ENCODE data around the gene TWF2.

The TWF2 gene

DNA sequence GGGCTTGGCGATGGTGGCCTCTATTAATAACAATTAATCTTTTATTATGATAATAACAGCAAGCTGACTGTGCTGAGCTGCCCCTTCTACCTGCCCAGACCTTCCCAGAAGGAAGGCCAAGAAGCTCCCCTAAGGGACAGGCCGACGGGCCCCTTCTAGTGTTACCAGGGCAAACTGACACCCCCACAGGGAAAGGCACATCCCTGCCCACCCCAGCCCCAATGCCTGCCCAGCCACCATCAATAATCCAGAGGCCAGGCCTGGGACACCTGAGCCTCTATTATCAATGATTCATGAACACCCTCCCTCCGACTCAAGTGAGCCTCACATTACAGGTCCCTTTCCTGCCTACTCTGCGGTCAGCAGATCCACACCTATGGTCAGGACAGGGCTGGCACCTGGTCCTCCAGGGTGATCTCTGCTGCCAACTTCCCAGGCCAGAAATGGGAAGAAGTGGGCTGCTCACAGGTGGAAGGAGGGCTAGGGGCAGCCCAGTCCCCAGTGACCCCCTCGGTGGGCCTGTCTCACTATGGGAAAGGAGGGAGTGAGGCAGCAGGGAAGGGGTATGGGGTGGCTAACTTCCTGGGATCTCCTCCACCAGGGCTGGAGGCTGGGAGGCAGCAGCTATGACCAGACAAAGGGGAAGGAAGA, 1.8 kb downstream of the TWF2 start:
- DNase-seq = no peak

DNA sequence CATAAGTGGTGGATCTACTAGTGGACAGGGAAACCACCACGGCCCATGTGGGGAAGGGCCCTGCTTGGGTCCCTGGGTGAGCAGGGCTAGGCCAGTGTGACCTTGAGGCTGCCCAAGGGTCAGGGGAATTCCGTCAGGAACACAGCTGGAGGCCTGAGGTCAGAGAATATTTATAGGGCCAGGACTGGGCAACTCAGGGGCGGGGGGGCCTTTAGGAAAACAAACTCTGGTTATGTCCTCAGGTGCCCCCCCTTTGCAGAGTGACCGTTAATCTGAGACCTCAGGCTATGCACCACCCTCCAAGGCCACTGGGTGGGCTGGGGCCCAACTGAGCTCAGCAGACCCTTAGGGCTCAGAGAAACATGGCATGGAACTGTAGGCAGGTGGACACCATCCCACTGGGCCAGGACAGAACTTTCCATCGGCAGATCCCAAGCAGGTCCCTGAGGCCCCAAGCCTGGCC, 2.5 kb downstream of the TWF2 start:
- no peak for DNase-seq

DNA sequence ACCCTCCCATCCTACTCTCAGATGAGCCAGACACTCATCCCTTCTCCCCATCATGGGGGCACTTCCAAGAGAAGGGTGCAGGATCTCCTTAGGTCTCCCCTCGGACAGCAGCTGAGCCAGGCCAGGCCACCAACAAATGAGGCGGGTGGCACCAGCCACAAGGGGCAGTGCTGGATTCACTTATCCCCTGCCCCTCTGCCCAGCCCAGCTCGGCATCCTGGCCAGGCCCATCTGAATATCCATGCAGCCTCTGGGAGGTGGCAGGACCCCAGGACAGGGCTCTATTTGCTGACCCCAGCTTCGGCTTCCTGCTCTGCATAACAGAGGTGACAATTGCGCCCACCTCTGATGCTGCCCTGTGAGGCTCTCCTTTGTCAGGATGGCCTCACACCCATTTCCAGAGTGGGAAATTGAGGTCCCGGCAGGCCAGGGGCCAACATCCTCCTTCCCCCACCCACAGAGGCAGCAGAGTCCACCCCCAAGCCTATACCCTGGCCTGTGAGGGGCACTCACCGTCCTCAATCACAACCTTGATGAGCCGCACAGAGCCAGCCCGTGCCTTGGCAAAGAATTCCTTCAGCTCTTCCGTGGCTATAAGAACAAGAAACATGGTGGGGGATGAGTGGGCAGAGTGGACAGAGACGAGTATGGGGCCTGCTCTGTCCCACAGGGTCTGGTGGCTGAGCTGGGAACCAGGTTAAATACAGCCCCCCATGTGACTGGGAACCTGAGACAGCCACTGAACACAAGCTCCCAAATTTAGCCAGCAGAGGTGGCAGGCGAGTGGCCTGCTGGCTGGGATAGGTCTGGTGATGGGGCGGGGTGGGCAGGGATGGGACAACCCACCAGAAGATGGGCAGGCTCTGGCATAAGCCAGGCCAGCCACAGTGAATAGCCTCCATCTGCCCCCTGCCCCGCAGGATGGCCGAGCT, 4.2 kb downstream of the TWF2 start:
- no peak for DNase-seq

DNA sequence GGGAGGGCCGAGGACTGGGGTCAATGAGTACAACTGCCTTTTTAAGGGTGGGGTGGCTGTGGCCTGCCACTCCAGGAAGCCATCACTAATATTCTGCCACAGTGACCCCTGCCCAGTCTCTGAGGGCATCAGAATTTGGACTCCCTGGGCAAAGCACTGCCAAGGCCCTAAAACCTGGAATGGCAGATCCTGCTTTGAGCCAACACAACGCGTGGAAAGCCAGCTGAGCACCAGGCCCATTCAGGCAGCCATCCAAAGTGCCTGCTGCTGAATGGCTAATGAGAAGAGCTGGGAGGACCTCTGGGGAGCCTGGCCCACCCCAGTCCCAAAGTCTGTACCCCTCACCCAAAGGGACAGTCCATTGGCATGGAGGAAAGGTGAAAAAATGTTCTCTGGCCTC, 5.0 kb downstream of the TWF2 start:
- DNase-seq = no peak

DNA sequence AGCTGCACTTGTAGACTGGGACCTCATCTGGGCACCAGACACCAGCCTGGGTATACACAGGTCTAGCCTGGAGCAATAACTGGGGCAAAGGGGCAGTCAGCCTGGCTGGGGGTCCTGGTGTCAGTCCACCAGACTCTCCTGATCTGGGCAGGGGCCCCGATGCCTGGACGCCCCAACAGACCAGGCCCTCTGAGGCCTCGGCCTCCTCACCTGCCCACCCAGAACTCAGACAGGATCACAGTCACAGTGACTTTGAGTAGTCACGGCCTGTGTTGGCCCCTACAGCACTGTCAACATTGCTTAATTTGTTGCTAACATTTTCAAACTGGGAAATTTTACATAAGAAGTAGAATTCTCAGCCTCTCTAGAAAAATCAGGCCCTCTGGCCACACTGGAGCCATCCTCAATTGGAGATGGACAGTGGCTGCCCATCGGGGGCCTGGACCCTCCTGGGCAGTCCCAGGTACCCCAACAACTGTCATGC, 5.8 kb downstream of the TWF2 start:
- DNase-seq = no peak

DNA sequence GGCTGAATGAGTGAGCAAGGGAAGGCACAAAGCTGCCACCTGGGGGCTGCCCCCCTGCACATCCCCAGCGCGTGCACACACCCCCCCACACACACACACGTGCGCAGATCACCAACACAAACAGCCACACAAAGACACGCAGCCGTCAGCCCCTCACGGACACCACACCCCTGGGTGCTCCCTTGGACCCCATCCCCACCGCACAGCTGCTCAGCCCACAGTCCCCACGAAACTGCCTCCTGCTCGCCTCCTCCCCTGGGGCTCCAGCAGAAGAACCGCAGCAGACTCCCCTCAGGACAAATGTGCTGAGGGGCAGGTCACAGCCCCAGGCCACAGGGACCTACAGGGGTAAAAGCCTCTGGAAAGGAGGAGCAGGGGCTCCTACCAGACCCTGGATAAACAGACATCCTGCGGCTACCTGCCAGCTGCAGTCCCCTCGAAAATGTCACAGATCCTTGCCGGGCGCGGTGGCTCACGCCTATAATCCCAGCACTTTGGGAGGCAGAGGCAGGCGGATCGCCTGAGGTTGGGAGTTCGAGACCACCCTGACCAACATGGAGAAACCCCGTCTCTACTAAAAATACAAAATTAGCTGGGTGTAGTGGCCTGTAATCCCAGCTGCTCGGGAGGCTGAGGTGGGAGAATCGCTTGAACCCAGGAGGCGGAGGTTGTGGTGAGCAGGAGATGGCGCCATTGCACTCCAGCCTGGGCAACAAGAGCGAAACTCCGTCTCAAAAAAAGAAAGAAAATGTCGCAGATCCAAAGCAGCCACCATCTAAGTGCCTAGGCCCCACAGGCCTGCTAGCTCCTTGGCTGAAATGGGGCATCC, 6.5 kb downstream of the TWF2 start:
- no peak for DNase-seq

DNA sequence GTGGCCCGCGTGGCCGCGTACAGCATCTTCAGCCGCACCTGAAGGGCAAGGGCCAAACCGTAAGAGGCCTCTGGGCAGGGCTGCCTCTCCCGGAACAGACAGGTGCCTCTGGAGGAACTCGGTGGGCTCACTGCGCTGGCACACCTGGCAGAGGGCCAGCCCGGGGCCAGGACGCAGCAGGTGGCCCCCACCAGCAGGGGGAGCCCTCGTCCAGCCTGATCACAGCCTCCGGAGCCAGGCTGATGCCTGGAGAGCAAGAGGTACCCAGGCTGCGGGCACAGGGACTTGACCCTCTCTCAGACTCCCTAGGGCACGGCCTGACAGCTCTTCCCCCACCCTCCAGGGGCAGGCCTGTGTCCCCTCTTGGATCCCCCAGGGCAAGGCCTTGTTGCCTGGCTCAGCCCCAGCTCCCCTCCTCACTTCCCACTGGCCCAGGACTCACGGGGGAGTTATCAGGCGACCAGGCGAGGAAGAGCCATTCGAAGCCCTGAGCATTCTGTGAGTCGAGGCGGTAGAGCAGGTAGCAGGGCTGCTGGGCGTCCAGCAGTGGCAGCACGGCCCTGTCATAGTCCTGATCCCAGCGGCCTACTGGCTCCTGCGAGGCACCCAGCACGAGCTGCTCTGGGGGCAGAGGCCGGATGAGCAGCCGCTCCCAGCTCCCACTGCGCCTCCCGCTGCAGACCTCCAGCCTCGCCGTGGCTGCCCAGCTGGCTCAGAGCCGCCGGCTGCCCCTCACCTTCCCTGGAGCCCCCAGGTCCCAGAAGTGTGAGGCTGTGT, 7.3 kb downstream of the TWF2 start:
- peak; percentile 43 for DNase-seq

DNA sequence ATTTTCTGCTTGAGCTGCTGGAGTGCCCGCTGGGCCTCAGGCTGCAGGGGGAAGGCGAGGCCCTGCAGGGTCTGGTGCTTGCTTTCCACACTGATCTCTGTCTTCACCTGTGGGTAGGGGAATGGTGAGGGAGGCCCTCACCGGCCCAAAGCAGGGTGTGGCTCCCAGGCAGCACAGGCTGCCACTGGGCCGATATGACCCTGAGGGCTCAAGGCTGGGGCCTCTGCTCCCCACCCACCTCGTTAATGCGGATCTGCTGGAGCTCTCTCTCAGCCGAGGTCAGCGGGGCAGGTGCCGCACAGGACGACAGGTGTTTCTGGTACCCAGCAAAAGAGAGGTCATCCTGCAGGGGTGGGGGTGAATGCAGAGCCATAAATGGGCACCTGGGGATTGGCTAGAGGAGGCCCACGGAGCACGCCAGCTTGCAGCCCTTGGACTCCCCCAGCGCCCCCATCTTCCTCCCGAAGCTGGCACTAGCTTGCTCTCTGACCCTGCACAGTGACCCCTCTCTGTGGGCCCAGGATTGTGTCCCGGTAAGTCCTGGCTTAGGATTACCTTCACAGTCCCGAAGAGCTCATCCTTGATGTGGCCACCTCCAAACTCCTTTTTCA, 8.0 kb downstream of the TWF2 start:
- no peak for DNase-seq

DNA sequence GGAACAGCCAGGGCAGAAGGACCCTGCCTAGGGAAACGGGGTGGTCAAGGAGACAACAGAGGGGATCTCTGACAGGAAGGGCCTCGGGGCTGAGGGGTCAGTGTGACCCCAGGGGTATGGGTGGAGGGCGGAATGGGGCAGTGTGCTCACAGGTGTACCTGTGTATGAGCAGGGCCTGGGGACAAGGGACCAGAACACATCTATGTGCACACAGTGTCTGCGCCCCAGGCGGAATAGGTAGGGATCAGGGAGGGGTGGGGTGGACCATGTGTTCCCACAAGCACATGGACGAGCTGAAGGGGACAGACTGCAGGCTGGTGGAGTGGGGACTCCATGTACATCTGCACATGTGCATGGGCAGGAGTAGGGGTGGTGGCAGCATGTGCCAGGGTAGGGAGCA, 8.5 kb downstream of the TWF2 start:
- DNase-seq = no peak

DNA sequence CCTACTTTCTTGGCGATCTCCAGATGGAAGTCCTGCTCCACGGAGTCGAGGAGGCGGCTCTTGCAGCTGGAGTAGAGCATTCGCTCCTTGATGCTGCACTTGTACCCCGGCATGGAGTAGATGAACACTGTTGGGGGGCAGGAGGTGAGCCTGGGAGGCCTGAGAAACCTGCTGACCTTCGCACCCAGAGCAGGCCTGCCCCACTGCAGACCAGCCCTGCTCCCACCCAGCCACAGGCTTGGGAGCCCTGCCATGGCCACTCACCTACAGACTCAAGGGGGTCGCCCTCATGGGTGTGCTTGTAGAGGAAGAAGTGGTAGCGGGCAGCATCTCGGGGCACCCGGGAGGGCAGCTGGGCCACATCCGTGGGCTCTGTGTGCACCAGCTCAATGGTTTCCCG, 9.3 kb downstream of the TWF2 start:
- DNase-seq = no peak

DNA sequence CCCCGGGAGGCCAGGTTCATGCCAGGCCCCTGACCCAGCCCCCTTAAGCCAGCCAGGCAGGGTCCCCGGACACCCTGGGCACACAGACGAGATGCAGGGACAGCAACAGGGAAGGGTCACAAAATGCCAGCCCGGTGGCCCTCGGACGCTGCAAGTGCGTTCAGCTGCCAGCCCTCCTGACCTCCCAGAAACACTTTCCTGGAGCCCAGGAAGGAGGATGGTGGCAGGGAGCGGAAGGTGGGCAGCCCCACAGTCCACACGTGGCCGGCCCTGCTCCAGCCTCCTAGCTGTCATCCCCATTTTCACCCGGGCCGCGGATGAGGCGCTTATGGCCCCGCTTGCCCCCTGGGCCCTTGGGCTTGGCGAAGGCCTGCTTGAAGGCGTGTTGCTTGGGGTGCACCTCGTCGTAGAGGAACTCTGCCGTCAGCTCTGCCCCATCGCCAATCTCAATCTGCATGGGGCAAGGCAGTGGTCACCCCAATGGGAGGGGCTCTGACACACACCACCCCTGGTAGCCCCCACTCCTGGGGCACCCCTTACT, 10.1 kb downstream of the TWF2 start:
- no peak for DNase-seq

DNA sequence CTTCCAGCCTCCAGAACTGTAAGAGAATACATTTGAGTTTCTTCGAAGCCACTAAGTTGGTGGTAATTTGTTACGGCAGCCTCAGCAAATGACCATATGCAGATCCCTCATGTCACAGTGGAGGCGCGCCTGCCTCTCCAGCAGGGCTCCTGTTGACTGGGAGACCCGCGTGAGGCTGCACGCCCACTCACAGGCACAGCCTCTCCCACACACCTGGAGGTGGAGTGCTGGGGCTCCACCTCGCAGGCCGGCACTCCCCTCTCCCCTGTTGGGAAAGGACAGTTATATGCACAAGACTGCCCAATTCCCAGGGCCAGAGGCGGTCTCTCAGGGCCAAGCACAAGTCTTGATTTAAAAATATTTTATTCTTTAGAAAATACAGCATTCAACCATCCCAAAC, 10.7 kb downstream of the TWF2 start:
- no peak for DNase-seq

DNA sequence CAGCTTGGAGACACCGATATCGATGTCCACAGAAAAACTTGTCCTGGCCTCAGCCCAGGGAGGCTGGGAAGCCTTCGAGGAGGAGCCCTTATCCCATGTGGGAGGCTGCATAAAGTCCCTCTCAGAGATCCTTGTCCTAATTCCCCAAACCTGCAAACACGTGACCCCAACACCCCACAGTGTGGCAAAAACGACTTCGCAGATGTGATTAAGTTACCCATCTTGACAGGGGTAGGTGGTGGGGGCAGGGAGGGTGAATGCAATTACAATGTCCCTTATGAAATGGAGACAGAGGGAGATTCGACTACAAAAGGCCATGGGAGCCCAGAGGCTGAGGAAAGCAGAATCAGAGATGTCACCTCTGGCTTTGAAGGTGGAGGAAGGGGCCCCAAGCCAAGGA, 11.2 kb downstream of the TWF2 start:
- no peak for DNase-seq

DNA sequence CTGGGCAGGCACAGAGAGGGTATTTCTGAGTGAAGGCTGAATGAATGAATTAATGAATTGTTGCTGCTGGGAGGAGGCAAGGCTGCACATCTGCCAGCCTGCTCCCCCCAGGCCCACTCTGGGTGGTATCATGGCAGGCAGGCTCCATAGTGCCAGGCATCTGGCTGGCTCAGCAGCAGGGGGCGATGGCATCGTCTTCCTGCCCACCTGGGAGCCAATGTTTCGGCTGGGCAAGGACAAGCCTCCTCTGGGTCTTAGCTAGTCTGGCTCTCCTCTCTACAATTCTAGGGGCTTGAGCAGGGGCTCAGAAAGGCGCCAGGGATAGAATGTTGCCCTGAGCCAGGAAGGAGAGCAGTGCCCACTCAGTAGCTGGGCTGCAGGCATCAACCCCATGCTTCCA, 11.8 kb downstream of the TWF2 start:
- no peak for DNase-seq

DNA sequence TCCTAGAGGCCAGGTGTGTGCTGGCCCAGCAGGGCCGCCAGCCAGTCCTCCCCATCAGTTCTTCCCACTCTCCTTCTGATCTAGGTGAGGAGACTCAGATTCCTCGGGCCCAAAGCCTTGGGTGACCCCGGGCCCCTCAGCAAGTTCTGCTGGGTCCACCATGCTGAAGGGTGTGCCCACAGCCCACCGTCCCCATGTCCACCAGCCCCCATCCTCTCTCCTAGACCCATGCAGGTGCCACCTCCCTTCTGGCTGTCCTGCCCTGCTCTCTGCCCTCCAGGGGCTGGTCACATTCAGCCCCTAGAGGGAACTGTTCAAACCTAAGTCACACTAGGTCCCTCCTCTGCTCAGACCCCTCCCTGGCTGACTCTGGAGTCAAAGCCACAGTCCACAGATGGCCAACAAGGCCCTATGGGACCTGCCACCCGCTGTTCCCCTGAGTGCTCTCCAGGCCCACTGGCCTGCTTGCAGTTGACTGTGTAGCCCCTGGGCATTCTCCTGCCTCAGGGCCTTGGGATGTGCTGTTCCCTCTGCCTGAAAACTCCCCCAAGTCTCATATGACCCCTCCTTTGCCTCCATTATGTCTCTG, 12.6 kb downstream of the TWF2 start:
- no peak for DNase-seq

DNA sequence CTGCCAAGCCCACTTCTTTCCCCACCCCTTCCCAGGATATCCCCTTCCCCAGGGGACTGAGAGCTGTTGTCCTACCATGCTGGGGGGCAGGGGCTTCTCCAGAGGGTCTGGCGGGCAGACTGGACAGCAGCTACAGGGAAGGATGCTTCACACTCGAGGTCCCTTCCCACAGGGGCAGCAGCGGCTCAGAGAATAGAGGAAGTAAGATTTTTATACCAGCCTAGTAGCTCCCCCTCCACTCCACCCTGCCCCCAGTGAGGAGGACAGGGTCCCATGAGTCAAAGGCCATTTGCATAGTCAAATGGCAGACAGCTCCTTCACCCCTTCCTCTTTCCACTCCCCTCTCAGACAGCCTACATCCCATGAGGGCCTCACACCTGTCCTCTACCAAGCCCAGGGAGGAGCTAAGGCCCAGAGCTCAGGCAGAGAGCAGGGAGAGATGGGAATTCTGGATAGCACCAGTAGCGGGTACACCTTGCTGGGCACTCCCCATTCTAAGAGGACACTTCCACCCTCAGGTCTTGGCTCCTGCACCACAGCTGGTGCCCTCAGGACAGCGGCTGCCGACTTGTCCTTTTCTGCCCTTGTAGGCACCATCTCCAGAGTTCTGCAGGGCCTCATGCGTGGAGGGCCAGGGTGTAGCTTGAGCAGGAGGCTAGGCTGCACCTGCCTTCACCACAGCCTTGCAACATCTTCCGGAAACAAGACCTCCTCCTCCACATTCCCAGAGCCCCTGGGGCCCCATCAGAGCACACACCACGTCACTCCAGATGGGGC, 13.3 kb downstream of the TWF2 start, which contains the start of gene TLR9:
Gene TLR9 (minus strand): TSS at position 194 of the 777 bp plus-strand sequence. CDS start 116 bp downstream, at position 78.
- no peak for DNase-seq

DNA sequence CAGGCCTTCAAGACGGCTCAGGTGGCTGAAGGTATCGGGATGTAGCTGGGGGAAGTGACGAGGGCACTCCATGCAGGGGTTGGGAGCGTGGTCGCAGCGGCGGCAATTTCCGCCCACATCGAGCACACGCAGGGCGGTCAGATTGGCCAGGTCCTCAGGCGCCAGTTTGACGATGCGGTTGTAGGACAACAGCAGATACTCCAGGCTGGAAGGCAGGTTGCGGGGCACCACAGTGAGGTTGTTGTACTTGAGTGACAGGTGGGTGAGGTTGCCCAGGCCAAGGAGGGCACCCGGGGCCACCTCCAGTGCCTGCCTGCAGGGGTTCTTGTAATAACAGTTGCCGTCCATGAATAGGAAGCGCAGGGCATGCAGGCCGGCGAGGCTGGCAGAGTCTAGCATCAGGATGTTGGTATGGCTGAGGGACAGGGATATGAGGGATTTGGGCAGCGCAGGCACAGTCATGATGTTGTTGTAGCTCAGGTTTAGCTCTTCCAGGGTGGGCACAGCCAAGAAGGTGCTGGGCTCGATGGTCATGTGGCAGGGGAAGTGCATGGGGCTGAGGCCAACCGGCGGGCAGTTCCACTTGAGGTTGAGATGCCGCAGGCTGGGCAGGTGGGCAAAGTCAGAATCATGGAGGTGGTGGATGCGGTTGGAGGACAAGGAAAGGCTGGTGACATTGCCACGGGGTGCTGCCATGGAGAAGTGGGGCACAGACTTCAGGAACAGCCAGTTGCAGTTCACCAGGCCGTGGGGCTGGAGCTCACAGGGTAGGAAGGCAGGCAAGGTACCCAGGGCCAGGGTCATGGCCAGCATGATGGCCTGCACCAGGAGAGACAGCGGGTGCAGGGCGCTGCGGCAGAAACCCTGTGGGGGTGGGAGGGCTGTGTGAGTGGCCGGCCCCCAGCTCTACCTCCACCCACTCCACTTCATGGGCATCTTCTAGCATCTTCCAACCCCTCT, 15.2 kb downstream of the TWF2 start:
- DNase-seq = no peak

DNA sequence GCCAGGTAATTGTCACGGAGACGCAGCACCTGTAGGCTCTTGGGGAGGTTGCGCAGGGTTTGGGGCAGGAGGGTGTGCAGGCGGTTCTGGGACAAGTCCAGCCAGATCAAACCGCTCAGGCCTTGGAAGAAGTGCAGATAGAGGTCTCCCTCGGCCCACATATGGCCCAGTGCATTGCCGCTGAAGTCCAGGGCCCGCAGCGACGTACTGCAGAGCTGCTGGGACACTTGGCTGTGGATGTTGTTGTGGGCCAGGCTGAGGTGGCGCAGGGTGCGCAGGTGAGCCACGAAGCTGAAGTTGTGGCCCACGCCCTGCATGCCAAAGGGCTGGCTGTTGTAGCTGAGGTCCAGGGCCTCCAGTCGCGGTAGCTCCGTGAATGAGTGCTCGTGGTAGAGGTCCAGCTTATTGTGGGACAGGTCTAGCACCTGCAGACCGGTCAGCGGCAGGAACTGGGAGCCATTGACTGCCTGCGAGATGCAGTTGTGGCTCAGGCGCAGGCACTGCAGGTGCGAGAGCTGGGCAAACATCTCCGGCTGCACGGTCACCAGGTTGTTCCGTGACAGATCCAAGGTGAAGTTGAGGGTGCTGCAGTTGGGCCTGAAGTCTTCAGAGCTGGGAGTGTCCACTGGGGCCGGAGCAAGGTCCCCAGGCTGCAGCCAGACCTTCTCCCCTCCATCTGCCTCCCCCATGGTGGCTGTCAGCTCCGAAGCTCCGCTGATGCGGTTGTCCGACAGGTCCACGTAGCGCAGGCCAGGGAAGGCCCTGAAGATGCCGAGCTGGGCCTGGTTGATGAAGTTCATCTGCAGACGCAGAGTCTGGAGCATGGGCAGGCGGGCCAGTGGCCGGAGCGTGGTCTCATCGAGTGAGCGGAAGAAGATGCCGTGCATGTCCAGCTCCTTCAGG, 16.4 kb downstream of the TWF2 start:
- no peak for DNase-seq
